ENCODE measurements around the gene NLRC5. TPM values are rescaled to one million over a fixed set of nuclear protein-coding genes. Genes with fewer than 3 reads are reported as not detected.

NLRC5 gene
- total RNA-seq, 2 donors from 2014 or later = 0.64 to 0.97 TPM

GRCh38 chr16:56961851-56962281, 27.5 kb upstream of the NLRC5 start, which contains the start of gene CETP:
CETP (plus strand) TSS chr16:56961950; CDS start chr16:56961980, 30 bp downstream.
- Mint-ChIP-seq H3K36me3 (ENCODE audit: low read depth) (no peaks in the 10 kb centered on the region), H3K9me3 (no peaks in the 10 kb centered on the region), H3K27me3 (ENCODE audit: insufficient read depth) (no peaks in the 10 kb centered on the region), H3K27ac (no peak within 1 kb of the TSS), H3K4me3 (no peak within 1 kb of the TSS), H3K4me1 (peaks cover 4% of the 10 kb centered on the region)
- H3K36me3 ChIP-seq (ENCODE audit: control insufficient read depth, insufficient read depth, low read length) = no peaks in the 10 kb centered on the region
- H3K27ac ChIP-seq (ENCODE audit: low read depth, low read length) = no peak within 1 kb of the TSS
- WGBS, 2 experiments (ENCODE audit: insufficient coverage in 1 of 2, insufficient read length in 1 of 2) = 93 to 94% methylated on average over 8 to 12 of the region's 12 CpGs
- TF ChIP-seq CTCF (conservative IDR thresholded peaks at IDR 0.05) = no peak
- DNase-seq = no peak
- H3K4me3 ChIP-seq (ENCODE audit: low read length) = no peak within 1 kb of the TSS
- no peaks in the 10 kb centered on the region for H3K4me1 ChIP-seq (ENCODE audit: control insufficient read depth, insufficient read depth, low read length)
- no peaks in the 10 kb centered on the region for H3K27me3 ChIP-seq (ENCODE audit: control insufficient read depth, insufficient read depth, low read length, poor library complexity, severe bottlenecking)
- no peak within 1 kb of the TSS for H3K9ac ChIP-seq (ENCODE audit: extremely low read depth, low read length, poor library complexity, severe bottlenecking)
- H3K9me3 ChIP-seq (ENCODE audit: control insufficient read depth, low read length) = no peaks in the 10 kb centered on the region

GRCh38 chr16:56964243-56965148, 24.9 kb upstream of the NLRC5 start:
- Mint-ChIP-seq H3K9me3 (no peaks in the 10 kb centered on the region), H3K27ac (peak overlapping the region; percentile 55), H3K27me3 (ENCODE audit: insufficient read depth) (no peaks in the 10 kb centered on the region), H3K4me3 (no peak overlapping the region), H3K4me1 (peaks cover 4% of the 10 kb centered on the region), H3K36me3 (ENCODE audit: low read depth) (no peaks in the 10 kb centered on the region)
- WGBS, 2 experiments (ENCODE audit: insufficient coverage in 1 of 2, insufficient read length in 1 of 2) = 46 to 48% methylated on average over 17 to 30 of the region's 30 CpGs
- TF ChIP-seq CTCF (conservative IDR thresholded peaks at IDR 0.05) = peak; percentile 100
- Histone ChIP-seq H3K4me1 (ENCODE audit: control insufficient read depth, insufficient read depth, low read length) (no peaks in the 10 kb centered on the region), H3K27ac (ENCODE audit: low read depth, low read length) (no peak overlapping the region), H3K9me3 (ENCODE audit: control insufficient read depth, low read length) (no peaks in the 10 kb centered on the region), H3K9ac (ENCODE audit: extremely low read depth, low read length, poor library complexity, severe bottlenecking) (no peak overlapping the region), H3K4me3 (ENCODE audit: low read length) (no peak overlapping the region), H3K27me3 (ENCODE audit: control insufficient read depth, insufficient read depth, low read length, poor library complexity, severe bottlenecking) (no peaks in the 10 kb centered on the region), H3K36me3 (ENCODE audit: control insufficient read depth, insufficient read depth, low read length) (no peaks in the 10 kb centered on the region)
- peak; percentile 99 for DNase-seq

DNA sequence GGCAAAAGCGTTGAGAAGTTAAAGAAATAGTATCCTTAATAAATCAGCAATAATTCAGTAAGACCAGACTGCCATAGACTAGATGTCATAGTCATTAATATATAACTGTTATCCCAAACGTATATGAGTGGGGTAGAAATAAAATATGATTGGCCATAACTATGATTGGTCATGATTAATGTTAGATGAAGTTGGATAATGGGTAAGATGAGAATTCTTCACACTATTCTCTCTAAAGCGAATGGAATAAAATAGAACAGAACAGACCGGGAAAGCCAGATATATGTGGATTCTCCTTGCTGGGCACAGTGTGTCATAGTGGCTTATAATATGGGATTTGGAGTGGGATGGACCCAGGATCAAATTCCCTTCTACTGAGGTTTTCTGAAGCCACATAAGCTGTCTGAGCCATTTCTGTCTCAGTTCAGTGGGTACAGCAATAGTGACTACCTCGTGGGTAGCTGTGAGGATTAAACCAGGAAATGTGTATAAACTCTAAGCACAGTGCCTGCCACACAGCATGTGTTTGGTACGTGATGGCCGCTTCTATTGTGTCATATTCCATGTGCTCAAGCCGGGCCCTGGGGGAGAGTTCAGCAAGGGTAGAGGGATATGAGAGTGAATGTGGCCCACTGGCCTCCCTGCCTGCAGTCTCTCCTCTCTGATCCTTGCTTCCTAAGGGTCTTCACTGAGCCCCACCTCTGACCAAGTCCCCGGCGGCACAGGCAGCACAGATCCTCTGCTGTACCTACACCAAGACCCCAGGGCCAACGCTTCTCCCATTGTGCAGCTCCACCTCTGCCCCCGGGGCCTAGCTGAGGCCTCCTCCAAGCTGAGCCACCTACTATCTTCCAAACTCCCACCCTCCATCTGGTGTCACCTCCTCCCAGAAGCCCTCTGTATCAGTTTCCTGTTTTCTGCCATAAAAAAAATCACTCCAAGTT, 23.9 kb upstream of the NLRC5 start:
- 87 to 90% methylated on average over 6 to 12 of the region's 12 CpGs for WGBS, 2 experiments (ENCODE audit: insufficient coverage in 1 of 2, insufficient read length in 1 of 2)
- no peak overlapping the region for H3K9ac ChIP-seq (ENCODE audit: extremely low read depth, low read length, poor library complexity, severe bottlenecking)
- H3K4me1 ChIP-seq (ENCODE audit: control insufficient read depth, insufficient read depth, low read length) = no peaks in the 10 kb centered on the region
- no peak overlapping the region for H3K27ac ChIP-seq (ENCODE audit: low read depth, low read length)
- TF ChIP-seq CTCF (conservative IDR thresholded peaks at IDR 0.05) = no peak
- no peak overlapping the region for H3K4me3 Mint-ChIP-seq
- no peaks in the 10 kb centered on the region for H3K27me3 ChIP-seq (ENCODE audit: control insufficient read depth, insufficient read depth, low read length, poor library complexity, severe bottlenecking)
- H3K27ac Mint-ChIP-seq = peak overlapping the region; percentile 61
- no peaks in the 10 kb centered on the region for H3K9me3 ChIP-seq (ENCODE audit: control insufficient read depth, low read length)
- H3K36me3 Mint-ChIP-seq (ENCODE audit: low read depth) = no peaks in the 10 kb centered on the region
- H3K36me3 ChIP-seq (ENCODE audit: control insufficient read depth, insufficient read depth, low read length) = no peaks in the 10 kb centered on the region
- no peak overlapping the region for H3K4me3 ChIP-seq (ENCODE audit: low read length)
- DNase-seq = no peak
- H3K27me3 Mint-ChIP-seq (ENCODE audit: insufficient read depth) = no peaks in the 10 kb centered on the region
- H3K9me3 Mint-ChIP-seq = no peaks in the 10 kb centered on the region
- peaks cover 4% of the 10 kb centered on the region for H3K4me1 Mint-ChIP-seq

Data from endodermal cell (in vitro differentiated cells).